HG02759 (cell line): Measurements from ENCODE around the gene ZNF83.
A peak's percentile ranks its signal among the peaks of the same experiment; 100 is the strongest.
"Not testable (repeated sequence)": the region's sequence is repeated elsewhere in the genome, so short reads cannot be mapped to it uniquely, and the experiment has no call there.

Experiments
- ATAC-seq: cut with Tn5 transposase; IDR thresholded peaks from one replicate; pipeline ENCODE4 v1.9.1; 2021; ENCODE audit warnings: mild to moderate bottlenecking, moderate library complexity; ENCODE audit not compliant: unreplicated experiment

Gene ZNF83

GRCh38 chr19:52570000-52570861 lies 67.9 kb downstream of the ZNF83 start, which contains the start of gene ZNF701:
TSS of gene ZNF701 (plus strand) at chr19:52570287. CDS start at chr19:52574148, 3,861 bp downstream.
- peak; percentile 94 for ATAC-seq

- ATAC-seq, result not testable (repeated sequence)
Measured at GRCh38 chr19:52569638-52569999, 68.5 kb downstream of the ZNF83 start.

GRCh38 chr19:52567921-52568320 lies 70.2 kb downstream of the ZNF83 start:
- ATAC-seq, result no peak

- no peak for ATAC-seq
Measured at GRCh38 chr19:52566588-52566987, 71.6 kb downstream of the ZNF83 start.

GRCh38 chr19:52566121-52566520 lies 72.0 kb downstream of the ZNF83 start:
- ATAC-seq, result no peak
